Left renal pelvis (tissue), 4 donors: ENCODE measurements around the gene GRM1. TPM values are rescaled to one million over a fixed set of nuclear protein-coding genes. Genes with fewer than 3 reads are reported as not detected.
"Not testable (repeated sequence)": the region's sequence is repeated elsewhere in the genome, so short reads cannot be mapped to it uniquely, and the experiment has no call there.

Source experiments
- DNase-seq, 4 donors: peaks; one replicate each; pipeline ENCODE4 v3.0.0-alpha.2; 2013; ENCODE audit warnings: low read depth in 4 of 4, low spot score in 3 of 4
- polyA plus RNA-seq, 4 donors: library from polyadenylated mRNA; unstranded; fragments of 120-200 nt; gene quantifications; one replicate each; pipeline ENCODE4 v1.2.1, GENCODE V29; 2013; ENCODE audit not compliant: insufficient read length in 4 of 4

The GRM1 gene
- polyA plus RNA-seq, 4 donors, result 0.11 to 0.39 (median 0.28) TPM

DNA sequence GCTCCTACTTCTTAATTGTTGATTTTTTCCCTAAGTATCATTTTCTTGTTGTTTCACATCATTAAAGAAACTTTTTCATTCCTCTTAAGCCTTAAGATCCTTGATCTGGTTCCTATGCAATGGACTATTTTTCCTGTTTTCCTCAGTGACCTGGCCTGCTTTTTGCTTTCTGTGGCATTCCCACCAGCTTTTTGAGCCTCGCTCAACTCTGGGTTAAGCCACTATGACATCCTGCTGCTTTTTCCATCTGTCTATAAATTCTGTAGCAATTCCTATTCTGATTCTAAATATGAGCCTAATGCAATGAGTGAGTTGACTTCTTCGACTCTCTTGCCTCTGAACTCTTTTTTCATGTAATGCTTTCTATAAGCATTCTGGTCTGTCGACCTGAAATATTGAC is 160.3 kb downstream of the GRM1 start:
- no peak for DNase-seq

DNA sequence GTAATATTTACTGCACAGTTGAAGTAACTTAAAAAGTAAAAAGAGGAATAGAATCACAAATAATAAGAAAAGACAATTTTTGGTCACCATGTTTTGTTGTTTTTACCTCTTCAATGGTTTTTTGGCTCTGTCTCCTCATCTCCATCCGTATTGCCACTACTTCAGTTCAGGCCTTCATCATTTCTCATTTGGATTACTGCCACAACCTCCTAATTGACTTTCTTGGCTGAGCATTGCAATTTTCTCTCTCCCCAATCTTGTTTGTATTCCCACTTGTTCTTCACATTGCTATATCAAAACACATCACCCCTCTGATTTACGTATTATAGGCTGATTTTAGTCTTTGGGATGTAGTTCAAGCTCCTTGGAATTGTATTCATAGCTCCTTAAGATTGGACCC is 161.7 kb downstream of the GRM1 start:
- DNase-seq, result no peak

DNA sequence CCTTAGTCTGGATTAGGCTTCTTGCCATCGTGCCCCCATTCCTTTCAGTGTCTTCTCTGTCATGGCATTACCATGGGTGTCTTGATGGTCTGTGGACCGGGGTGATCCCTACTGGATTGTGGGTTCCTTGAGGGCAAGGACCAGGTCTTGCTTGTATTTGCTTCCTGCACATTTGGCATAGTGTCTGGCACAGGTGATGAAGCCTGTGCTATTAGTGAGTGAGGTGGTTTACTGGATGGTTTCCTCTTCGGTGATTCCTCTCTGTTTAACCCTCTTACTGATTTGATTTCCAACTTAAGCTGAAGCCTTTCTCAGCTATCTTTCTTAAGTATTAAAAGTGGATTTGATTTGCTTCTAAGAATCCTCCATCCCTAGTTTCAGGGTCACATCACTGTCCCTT is 162.3 kb downstream of the GRM1 start:
- no peak for DNase-seq

DNA sequence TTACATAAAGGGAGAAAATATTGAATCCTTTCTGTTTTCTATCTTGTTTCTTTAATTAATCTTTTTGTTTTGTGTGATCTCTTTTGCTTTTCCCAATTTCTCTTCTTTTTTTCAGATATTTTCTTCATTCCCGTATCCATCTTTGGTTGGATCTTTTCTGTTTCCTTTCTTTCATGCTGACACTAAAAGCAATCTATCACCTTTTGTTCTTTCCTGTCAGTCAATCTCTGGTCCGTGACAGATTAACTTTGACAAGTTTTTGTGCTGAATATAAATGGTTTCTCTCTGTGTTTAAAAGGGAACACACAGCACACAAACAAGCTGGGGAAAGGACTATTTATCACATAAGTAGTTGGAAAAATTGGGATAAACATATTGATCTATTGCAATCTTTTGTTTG is 162.8 kb downstream of the GRM1 start:
- no peak for DNase-seq

DNA sequence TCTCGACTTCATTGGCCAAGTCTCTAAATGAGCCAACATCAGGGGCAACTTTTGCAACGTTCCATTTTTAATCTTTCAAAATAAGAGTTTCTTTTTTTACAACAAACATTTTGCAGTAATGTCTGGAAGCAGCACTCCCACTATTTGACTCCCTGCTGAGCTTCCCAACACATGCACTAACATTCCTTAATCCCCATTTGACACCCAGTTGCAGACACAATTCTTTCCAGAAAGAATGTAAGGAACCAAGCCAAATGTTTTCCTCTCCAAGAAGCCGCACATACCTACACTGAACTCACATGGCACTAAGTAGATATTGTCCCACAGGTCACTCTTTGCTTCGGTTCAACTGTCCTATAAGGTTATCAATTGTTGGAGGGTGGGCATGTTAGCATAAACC is 165.6 kb downstream of the GRM1 start:
- DNase-seq, result no peak

DNA sequence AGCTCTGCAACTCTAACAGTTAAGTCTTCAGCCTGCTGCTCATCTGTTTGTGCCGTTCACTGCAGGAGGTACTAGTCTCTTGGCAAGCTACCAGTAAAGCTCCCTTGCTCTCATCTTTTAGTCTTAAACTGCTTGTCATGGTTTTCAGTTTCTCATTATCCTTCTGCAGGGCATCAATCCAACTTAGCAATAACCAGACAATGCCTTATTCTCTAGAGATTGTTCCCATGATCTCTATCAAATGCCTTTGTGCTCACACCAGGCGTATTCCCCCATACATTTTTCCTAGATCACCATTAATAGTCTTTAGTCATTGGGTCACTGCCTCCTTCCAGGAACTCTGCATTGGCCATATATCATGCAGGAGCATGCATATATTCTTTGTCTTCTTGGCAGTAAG is 171.3 kb downstream of the GRM1 start:
- DNase-seq, result no peak

DNA sequence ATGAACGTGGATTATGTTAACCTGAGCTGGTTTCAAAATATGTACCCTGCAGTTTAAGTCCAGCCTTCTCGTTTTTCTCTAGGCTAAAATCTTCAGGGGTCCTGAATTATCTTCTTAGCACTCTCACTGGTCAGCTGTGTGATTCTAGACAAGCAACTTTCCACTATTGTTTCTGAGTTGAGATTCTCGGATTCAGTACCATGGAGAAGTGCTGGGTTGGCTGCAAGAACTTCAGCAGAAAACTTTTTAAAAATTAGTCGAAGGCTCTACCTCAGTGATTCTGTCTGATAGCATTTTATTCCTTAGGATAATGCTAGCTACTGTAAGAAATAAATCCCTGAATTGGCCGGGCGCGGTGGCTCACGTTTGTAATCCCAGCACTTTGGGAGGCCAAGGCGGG is 173.7 kb downstream of the GRM1 start:
- DNase-seq, result no peak

DNA sequence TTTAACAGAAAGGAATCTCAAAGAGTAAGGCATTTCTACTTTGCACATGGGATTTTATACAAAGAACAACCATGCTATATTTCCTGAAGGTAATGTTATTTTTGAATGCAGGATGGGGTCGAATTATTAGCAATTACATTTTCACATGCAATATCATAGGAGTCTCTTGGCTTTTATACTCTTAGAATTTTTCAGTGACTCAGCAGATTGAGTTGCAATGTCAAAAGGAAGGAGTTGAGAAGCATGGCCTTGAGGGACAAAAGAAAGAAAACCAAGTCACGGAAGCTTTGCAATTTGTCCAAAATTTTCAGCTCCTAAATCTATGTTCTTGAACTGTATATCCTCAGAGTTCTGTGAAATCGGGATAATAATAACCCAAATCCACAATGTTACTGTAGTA is 181.1 kb downstream of the GRM1 start:
- DNase-seq, result no peak

DNA sequence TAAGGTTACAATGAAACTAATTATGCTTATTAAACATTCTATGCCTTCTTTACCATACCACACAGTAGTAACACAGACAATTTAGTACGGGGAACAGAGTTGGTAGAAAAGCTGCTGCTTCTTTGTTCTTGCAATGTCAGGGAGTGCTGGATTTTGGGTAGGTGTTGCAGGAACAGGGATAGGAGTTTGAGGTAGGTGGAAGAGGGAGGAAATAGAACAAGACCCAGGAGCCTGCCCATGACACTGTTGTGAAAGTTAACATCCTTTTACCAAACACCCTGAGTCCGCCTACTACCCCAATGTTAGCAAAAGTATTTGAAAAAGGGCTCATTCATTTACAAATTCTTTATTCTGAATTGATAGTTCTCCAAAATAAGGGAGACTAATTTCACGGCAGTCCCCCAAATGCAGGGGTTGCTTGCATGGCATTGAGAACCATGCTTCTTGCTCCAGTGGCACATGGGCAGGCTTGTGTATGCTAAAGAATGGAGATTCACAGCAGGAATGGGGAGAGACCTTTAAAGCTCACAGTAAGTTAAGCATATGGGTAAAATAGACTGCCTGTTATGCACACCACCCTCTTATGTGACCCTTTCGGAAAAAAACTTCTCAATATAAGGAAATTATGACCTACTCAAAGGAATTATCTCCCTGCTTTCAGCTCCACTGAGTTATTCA is 181.7 kb downstream of the GRM1 start:
- DNase-seq, result no peak

DNA sequence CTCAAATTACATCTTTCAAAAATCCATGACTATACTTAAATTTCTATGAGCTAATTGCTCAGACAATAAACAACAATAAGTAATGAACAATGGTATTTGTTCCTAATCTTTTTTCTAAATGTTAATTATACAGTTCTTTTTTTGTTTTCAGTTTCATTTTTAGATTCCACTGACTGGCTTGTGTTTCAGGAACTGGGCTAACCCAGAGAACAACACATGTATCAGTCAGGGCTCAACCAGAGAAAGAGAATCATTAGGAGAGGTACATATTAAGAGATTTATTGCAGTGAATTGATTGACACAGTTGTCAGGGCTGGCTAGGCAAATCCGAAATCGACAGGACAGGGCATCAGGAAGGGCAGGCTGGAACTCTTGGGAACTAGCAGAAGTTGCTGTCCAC is 182.8 kb downstream of the GRM1 start:
- no peak for DNase-seq

DNA sequence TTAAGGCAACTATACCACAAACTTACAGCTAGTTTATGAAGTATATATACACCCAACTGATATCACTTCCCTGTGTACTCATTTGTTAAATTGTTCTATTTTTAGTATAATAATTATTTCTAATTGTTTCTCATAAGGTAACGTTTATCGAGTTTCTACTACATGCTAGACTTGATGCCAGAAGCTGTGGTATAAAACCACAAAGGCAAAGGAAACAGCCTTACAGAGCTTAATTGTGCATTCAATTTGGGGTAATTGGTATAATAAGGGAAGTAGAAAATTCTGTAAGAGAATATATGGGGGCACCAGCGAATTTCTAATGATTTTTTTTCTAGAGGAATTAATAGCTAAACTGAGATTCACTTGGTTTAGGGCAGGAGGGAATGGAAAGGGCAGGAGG is 183.9 kb downstream of the GRM1 start:
- no peak for DNase-seq

DNA sequence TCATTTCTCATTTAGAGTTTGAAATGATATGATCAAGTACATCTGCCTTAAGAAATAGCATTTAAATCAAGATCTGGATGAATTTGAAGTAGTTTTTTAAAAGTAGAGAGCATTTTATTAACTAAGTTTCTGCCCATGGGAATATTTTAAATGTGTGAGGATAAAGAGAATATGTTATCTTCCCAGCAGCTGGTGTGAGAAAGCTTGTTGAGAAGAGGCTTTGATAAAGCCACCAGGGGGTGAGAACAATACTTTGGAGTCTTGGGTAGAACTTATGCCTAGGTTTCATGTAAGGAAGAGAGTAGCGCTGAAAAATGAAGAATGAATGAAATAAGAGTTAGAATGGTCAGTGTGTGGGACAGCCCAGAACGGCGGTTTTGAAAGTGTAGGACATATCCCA is 190.2 kb downstream of the GRM1 start:
- DNase-seq, result no peak

DNA sequence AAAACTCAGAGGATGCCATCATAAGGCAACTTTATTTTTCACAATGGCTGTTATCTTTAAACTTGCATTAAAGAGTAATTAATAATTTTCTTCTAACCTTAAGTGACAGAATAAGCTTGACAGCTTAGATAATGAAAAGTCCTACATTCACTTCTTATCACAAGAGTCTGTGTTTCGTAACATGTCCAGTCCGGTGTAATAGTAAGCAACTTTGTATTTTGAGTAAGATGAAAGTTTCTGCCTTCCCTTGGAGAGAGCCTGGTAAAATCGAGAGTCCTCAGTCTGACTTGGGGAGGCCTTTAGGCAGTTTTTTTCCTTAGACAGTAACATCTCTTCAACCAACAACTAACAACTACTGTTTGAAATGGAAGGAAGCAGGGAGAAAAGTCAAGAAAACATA is 195.6 kb downstream of the GRM1 start:
- DNase-seq, result no peak

DNA sequence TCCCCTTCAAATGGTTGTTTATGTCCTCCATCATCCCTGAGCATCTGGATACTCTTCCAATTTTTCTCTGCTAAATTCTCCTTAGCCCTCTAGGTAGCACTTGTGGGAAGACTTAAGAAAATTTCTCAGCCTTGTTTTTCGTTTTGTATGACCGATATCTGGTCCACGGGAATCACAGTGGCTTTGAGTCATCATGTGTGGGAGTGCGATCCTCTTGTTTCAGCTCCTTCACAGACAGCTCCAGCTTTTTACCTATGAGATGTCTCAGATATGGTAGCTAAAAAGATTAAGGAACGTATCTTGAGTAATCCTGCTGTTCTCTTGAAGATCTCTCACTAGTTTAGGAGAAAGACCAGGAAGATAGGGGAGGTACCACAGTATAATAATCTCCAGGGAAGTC is 196.1 kb downstream of the GRM1 start:
- DNase-seq, result no peak

DNA sequence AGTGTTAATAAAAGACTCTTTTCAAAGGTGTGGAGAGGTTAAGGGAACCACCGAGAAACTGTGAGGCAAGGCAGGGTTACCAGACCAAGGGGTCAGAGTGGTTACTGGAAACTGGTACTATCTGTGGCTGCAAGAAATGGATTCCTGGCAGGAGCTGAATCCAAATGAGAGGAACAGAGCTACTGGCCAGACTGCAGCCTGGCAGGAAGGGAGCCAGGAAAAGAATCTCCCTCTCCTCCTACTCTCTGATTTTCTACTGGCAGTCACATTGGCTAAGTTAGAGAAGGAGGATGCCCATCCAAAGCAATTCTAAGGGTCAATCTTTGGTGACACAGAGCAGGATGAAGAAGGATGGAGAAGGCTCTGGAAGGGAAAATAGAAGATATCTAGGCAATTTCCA is 211.5 kb downstream of the GRM1 start:
- no peak for DNase-seq

DNA sequence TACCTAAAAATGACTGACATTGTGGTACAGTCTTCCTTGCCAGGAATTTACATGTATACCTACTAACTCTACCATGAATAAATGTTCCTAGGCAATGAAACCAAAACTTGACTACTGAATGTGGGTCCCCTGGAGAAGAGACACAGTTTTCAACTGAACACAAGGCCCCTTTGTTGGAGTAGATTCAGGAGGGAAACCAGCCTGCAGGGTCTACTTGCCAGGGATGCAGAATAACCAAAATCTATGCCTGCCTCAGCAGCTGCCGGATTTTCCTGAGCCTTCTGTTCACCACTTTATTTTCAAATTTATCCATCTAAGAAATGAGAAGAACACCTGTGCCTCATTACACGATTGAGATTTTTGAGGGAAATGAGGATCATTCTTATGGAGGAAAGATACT is 211.9 kb downstream of the GRM1 start:
- DNase-seq, result no peak

DNA sequence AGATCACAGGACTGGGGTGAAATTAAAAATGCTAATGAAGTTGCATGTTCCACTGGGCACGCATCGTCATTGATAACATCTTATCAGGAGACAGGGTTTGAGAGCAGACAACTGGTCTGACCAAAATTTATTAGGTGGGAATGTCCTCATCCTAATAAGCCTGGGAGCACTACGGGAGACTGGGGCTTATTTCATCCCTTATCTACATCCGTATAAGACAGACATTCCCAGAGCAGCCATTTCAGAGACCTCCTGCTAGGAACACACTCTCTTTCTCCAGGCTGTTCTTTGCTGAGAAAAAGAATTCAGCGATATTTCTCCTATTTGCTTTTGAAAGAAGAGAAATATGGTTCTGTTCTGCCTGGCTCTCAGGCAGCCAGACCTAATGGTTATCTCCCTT is 214.8 kb downstream of the GRM1 start:
- DNase-seq, result not testable (repeated sequence)

DNA sequence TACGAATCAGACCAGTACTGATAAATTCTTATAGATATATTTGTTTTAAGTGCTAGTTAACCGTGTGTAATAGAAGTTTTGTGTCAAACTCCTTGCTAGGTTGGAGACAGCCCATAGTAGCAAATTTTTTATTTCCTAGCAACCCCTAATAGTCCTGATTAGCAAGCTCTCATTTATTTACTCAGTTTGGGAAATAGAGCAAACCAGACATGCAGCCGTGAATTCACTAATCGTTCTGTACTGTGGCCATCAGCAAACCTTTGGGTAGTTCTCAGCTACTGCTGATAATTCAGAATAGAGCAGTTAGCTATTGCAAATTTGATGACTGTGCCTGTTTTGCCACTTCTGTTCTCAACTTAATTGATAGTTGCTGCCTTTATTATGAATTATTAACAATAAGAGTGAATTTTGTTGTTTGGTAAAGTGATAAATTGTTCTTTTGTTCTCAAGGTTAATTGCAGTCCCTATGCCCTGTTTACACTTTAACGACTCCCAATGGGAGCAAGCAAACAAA is 215.8 kb downstream of the GRM1 start:
- no peak for DNase-seq

DNA sequence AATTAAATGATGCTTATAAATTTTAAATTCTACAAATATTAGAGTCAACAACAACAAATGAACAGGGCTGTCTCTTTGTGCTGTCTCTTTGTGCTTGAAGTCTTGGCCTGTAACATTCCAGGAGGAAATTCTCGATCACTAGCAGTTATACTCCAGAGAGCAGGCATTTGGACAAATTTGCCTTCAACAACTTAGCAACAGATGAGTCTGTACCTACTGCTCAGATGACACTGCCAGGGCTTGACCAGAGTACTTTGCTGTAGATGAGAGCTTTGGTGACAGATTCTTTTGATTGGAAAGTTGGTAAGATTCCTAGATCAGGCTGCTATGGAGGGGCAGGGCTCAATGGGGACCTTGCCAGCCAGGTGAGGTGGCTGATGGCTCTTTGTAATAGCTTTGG is 217.2 kb downstream of the GRM1 start:
- no peak for DNase-seq

DNA sequence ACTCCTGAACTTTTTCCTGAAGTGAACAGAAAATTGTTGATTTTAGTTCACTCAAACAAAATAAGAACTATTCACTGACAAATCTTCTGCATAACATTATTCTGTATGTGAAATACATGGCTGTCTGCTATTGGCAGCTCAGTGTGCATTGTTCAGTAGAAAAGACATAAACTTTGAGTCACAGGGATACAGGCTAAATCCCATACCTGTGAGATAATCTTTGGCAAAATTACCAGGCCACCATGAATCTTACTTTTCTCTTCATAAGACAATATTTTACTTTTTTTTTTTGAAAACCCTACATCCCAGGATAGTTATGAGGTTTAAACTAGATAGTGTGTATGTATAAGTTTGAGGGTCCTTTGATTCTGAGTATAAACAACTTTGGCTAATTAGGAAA is 224.8 kb downstream of the GRM1 start:
- no peak for DNase-seq

DNA sequence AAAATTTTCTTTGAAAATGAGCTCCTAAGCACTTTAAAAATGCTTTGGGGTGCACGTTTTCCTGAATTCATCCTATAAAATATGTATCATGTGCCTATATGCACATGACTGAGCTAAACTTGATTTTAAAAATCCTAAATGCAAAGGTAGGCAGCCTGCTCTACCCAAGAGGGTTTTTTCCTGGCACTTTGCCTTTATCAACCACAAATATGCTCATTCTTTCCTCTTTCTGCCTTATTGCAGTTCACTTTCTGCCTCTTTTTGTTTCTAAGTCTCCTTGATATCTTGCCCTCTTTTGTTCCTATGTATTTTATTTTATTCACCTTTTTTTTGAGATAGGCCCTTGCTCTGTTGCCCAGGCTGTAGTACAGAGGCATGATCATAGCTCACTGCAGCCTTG is 229.3 kb downstream of the GRM1 start:
- no peak for DNase-seq

DNA sequence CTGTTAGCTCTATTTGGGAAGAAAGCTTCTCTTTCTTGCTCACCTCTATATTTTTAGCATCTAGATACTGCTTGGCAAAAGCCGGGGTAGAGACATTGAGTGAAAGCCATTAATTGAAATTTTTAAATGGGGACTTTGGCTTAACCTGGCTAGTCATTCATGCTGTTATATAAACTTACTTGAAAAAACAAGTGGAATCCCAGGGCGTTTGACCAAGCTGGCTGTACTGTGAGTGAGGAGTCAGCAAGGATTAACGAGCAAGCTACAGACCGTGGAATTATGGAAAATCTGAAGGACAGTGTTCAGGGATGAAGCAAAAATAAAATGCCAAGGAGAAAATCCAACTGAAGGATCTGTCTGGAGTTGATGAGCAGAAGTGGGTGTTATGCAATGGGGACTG is 232.0 kb downstream of the GRM1 start:
- no peak for DNase-seq

DNA sequence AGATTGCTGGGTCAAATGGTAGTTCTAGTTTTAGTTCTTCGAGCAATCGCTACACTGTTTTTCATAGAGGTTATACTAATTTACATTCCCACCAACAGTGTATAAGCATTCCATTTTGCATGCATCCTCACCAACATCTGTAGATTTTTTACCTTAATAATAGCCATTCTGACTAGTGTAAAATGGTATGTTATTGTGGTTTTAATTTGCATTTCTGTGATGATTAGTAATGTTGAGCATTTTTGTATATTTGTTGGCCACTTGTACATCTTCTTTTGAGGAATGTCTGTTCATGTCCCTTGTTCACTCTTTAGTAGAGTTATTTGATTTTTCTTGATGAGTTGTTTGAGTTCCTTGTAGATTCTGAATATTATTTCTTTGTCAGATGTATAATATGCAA is 236.2 kb downstream of the GRM1 start:
- no peak for DNase-seq
